ENCODE measurements around the gene RIOK2. TPM values are rescaled to one million over a fixed set of nuclear protein-coding genes. Genes with fewer than 3 reads are reported as not detected.

Gene RIOK2
- polyA plus RNA-seq, 1 of the 3 experiments (the other 2 are of a cell fraction), result 5.9 TPM

DNA sequence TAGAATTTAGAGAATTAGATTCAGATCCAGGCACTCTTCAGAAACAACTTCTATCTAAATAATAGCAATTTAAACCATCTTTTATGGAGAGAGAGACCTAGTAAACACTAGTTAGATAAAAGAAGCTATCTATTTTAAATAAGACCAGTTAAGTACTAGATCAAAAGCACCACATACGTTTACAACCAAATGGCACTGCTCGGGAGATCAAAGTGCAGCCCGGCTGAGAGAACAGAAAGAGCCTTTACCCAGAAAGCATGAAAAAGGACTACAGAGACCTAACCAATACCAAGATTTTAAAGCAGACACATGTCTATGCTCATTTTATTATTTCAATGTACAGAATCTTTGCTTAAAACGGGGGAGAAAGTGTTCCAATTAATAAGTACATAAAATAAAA, 71.4 kb downstream of the RIOK2 start:
- 66% methylated on average over 4 of the region's 4 CpGs for WGBS (ENCODE audit: low lambda C conversion rate)
- TF ChIP-seq, protein P1, sequence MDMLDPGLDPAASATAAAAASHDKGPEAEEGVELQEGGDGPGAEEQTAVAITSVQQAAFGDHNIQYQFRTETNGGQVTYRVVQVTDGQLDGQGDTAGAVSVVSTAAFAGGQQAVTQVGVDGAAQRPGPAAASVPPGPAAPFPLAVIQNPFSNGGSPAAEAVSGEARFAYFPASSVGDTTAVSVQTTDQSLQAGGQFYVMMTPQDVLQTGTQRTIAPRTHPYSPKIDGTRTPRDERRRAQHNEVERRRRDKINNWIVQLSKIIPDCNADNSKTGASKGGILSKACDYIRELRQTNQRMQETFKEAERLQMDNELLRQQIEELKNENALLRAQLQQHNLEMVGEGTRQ (IDR thresholded peaks at IDR 0.05; ENCODE audit: borderline replicate concordance, low read depth, low read length), result no peak
- TF ChIP-seq NRF1 (IDR thresholded peaks at IDR 0.05; ENCODE audit: low read depth, low read length), result no peak
- no peak for TF ChIP-seq CHD2 (IDR thresholded peaks at IDR 0.05; ENCODE audit: low read length, partially characterized antibody)
- TF ChIP-seq, protein P2, sequence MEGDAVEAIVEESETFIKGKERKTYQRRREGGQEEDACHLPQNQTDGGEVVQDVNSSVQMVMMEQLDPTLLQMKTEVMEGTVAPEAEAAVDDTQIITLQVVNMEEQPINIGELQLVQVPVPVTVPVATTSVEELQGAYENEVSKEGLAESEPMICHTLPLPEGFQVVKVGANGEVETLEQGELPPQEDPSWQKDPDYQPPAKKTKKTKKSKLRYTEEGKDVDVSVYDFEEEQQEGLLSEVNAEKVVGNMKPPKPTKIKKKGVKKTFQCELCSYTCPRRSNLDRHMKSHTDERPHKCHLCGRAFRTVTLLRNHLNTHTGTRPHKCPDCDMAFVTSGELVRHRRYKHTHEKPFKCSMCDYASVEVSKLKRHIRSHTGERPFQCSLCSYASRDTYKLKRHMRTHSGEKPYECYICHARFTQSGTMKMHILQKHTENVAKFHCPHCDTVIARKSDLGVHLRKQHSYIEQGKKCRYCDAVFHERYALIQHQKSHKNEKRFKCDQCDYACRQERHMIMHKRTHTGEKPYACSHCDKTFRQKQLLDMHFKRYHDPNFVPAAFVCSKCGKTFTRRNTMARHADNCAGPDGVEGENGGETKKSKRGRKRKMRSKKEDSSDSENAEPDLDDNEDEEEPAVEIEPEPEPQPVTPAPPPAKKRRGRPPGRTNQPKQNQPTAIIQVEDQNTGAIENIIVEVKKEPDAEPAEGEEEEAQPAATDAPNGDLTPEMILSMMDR (IDR thresholded peaks at IDR 0.05), result no peak
- TF ChIP-seq FOXJ3 (CRISPR knock-in tag; IDR thresholded peaks at IDR 0.05), result no peak
- TF ChIP-seq ELF1 (IDR thresholded peaks at IDR 0.05), result no peak
- no peak for TF ChIP-seq YY1 (IDR thresholded peaks at IDR 0.05; ENCODE audit: low read depth)
- no peak for TF ChIP-seq POLR2AphosphoS5 (IDR thresholded peaks at IDR 0.05; ENCODE audit: low read depth, low read length)
- TF ChIP-seq, protein P3, sequence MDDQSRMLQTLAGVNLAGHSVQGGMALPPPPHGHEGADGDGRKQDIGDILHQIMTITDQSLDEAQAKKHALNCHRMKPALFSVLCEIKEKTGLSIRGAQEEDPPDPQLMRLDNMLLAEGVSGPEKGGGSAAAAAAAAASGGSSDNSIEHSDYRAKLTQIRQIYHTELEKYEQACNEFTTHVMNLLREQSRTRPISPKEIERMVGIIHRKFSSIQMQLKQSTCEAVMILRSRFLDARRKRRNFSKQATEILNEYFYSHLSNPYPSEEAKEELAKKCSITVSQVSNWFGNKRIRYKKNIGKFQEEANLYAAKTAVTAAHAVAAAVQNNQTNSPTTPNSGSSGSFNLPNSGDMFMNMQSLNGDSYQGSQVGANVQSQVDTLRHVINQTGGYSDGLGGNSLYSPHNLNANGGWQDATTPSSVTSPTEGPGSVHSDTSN (IDR thresholded peaks at IDR 0.05), result no peak
- TF ChIP-seq, protein P4, sequence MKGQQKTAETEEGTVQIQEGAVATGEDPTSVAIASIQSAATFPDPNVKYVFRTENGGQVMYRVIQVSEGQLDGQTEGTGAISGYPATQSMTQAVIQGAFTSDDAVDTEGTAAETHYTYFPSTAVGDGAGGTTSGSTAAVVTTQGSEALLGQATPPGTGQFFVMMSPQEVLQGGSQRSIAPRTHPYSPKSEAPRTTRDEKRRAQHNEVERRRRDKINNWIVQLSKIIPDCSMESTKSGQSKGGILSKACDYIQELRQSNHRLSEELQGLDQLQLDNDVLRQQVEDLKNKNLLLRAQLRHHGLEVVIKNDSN (IDR thresholded peaks at IDR 0.05; ENCODE audit: borderline replicate concordance, low read depth), result no peak
- Histone ChIP-seq H3F3A (replicated peaks; ENCODE audit: insufficient read depth) (no peaks in the 10 kb centered on the region), H3K4me3 (ENCODE audit: low read depth in 2 of 2, low read length in 1 of 2) (no peak overlapping the region), H3K79me2 (ENCODE audit: insufficient read depth) (no peaks in the 10 kb centered on the region), H3K9me3 (no peaks in the 10 kb centered on the region), H3K4me2 (no peak overlapping the region), H3K36me3 (replicated peaks in 1 of 2; ENCODE audit: control insufficient read depth in 1 of 2, insufficient read depth in 2 of 2, low read length in 1 of 2) (no peaks in the 10 kb centered on the region), H3K9me2 (no peaks in the 10 kb centered on the region), H3K27me3 (ENCODE audit: insufficient read depth) (no peaks in the 10 kb centered on the region), H3K4me1 (ENCODE audit: control insufficient read depth in 1 of 2, insufficient read depth in 2 of 2, low read depth in 1 of 2, low read length in 1 of 2) (peaks cover 0 to 5% of the 10 kb centered on the region in 2 experiments; a peak in 1 of 4 replicates), H3K27ac (ENCODE audit: low read depth in 2 of 2, low read length in 1 of 2) (no peak overlapping the region), H2AFZ (ENCODE audit: low read depth) (no peak overlapping the region), H3K9ac (no peak overlapping the region), H4K20me1 (ENCODE audit: insufficient read depth) (no peaks in the 10 kb centered on the region)
- ChIA-PET CTCF (interaction anchor here (0.7 to 1.3 kb wide), 3 partner anchors 21 to 243 kb away, joined by 3 read pairs; no protein-coding TSS in a partner anchor), POLR2A (no interaction called here)
- no peak for DNase-seq

DNA sequence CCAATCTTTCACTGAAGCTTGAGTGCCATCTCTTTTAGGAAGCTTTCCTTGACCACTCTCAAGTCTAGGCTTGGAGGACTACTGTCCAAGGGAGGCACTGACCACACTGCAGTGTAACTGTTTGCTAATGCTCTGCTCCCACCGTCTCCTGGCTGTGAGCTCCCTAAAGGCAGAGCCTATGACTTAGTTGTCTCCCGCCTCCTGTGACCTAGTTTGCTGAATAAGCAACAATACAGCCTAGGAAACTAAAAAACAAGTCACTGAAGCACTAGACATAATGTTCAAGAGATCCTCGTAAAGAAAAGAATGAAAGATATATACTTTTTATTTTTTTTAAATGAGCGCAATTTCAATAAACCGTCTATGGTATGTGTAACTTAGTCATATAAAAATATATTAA, 72.0 kb downstream of the RIOK2 start:
- Histone ChIP-seq H3K36me3 (replicated peaks in 1 of 2; ENCODE audit: control insufficient read depth in 1 of 2, insufficient read depth in 2 of 2, low read length in 1 of 2) (no peaks in the 10 kb centered on the region), H3K27ac (ENCODE audit: low read depth in 2 of 2, low read length in 1 of 2) (no peak overlapping the region), H3K9ac (no peak overlapping the region), H3K9me3 (no peaks in the 10 kb centered on the region), H3K4me2 (no peak overlapping the region), H4K20me1 (ENCODE audit: insufficient read depth) (no peaks in the 10 kb centered on the region), H3K4me1 (ENCODE audit: control insufficient read depth in 1 of 2, insufficient read depth in 2 of 2, low read depth in 1 of 2, low read length in 1 of 2) (peaks cover 0 to 4% of the 10 kb centered on the region in 2 experiments; a peak in 1 of 4 replicates), H3K27me3 (ENCODE audit: insufficient read depth) (no peaks in the 10 kb centered on the region), H3K79me2 (ENCODE audit: insufficient read depth) (no peaks in the 10 kb centered on the region), H3F3A (replicated peaks; ENCODE audit: insufficient read depth) (no peaks in the 10 kb centered on the region), H3K4me3 (ENCODE audit: low read depth in 2 of 2, low read length in 1 of 2) (no peak overlapping the region), H2AFZ (ENCODE audit: low read depth) (no peak overlapping the region), H3K9me2 (no peaks in the 10 kb centered on the region)
- POLR2A ChIA-PET, result no interaction called here
- DNase-seq, result no peak
- CTCF ChIA-PET, result interaction anchor here (0.7 to 1.3 kb wide), 3 partner anchors 21 to 242 kb away, joined by 3 read pairs; no protein-coding TSS in a partner anchor
- WGBS (ENCODE audit: low lambda C conversion rate), result 85% methylated on average over 5 of the region's 5 CpGs
- TF ChIP-seq MEF2A (IDR thresholded peaks at IDR 0.05; ENCODE audit: borderline replicate concordance, low read depth) (no peak), NFIC (IDR thresholded peaks at IDR 0.05; ENCODE audit: borderline replicate concordance) (no peak), FOSL2 (IDR thresholded peaks at IDR 0.05; ENCODE audit: borderline replicate concordance, low read depth) (no peak), JUND (IDR thresholded peaks at IDR 0.05) (no peak), RAD21 (IDR thresholded peaks at IDR 0.05; ENCODE audit: low read length) (no peak), GABPA (IDR thresholded peaks at IDR 0.05; ENCODE audit: low read depth) (no peak), GATA2 (CRISPR knock-in tag; IDR thresholded peaks at IDR 0.05) (no peak)
- TF ChIP-seq, protein P2 (IDR thresholded peaks at IDR 0.05), result no peak
- TF ChIP-seq, protein P3 (IDR thresholded peaks at IDR 0.05), result no peak
- TF ChIP-seq, protein P1 (IDR thresholded peaks at IDR 0.05; ENCODE audit: borderline replicate concordance, low read depth, low read length), result no peak
